WERI-Rb-1 (cell line): ENCODE data around the gene PRKCZ.

Experiments
- DNase-seq: peaks from one replicate; pipeline ENCODE4 v3.0.0-alpha.2; 2020
- H3K27ac ChIP-seq: fragments of 250-450 bp; sonication (Bioruptor Pico); 2 replicates; pipeline ENCODE4 v1.5.1; 2020; ENCODE audit warnings: mild to moderate bottlenecking, moderate library complexity
- H3K27me3 ChIP-seq: fragments of 250-450 bp; sonication (Bioruptor Pico); 2 replicates; pipeline ENCODE4 v1.5.1; 2021; ENCODE audit warnings: mild to moderate bottlenecking, low read depth, moderate library complexity; ENCODE audit not compliant: insufficient read depth, severe bottlenecking
- H3K36me3 ChIP-seq: fragments of 250-450 bp; sonication (Bioruptor Pico); 2 replicates; pipeline ENCODE4 v1.5.1; 2020; ENCODE audit warnings: mild to moderate bottlenecking, moderate library complexity
- H3K4me3 ChIP-seq: 2 replicates; pipeline ENCODE4 v1.5.1; 2011; ENCODE audit warnings: low read depth, mild to moderate bottlenecking, control low read depth, low read length
- H3K9me3 ChIP-seq: fragments of 250-450 bp; sonication (Bioruptor Pico); 2 replicates; pipeline ENCODE4 v1.5.1; 2021; ENCODE audit warnings: mild to moderate bottlenecking, moderate library complexity; ENCODE audit not compliant: severe bottlenecking
- CTCF ChIP-seq: IDR thresholded peaks from 2 replicates; pipeline ENCODE4 v1.5.1; 2011; ENCODE audit warnings: low read depth, mild to moderate bottlenecking, control low read depth, inconsistent platforms, low read length

Gene PRKCZ

GRCh38 chr1:2022063-2022770 is 28.0 kb upstream of the PRKCZ start:
- Histone ChIP-seq H3K27me3 (peaks cover 31% of the 10 kb centered on the region), H3K4me3 (no peak overlapping the region), H3K9me3 (no peaks in the 10 kb centered on the region), H3K36me3 (no peaks in the 10 kb centered on the region), H3K27ac (no peak overlapping the region)
- DNase-seq = no peak
- TF ChIP-seq CTCF = no peak

- DNase-seq = no peak
- Histone ChIP-seq H3K27me3 (peaks cover 21% of the 10 kb centered on the region), H3K4me3 (no peak overlapping the region), H3K27ac (no peak overlapping the region), H3K9me3 (no peaks in the 10 kb centered on the region), H3K36me3 (no peaks in the 10 kb centered on the region)
- TF ChIP-seq CTCF = no peak
Measured at GRCh38 chr1:2023187-2023586, 27.0 kb upstream of the PRKCZ start.

- Histone ChIP-seq H3K9me3 (no peaks in the 10 kb centered on the region), H3K36me3 (no peaks in the 10 kb centered on the region), H3K27ac (no peak overlapping the region), H3K27me3 (peaks cover 14% of the 10 kb centered on the region), H3K4me3 (no peak overlapping the region)
- TF ChIP-seq CTCF = no peak
- no peak for DNase-seq
Measured at GRCh38 chr1:2024451-2024850, 25.8 kb upstream of the PRKCZ start.

- Histone ChIP-seq H3K36me3 (no peaks in the 10 kb centered on the region), H3K4me3 (no peak overlapping the region), H3K27me3 (peaks cover 9% of the 10 kb centered on the region), H3K9me3 (no peaks in the 10 kb centered on the region), H3K27ac (no peak overlapping the region)
- no peak for DNase-seq
- TF ChIP-seq CTCF = no peak
Measured at GRCh38 chr1:2024887-2025286, 25.3 kb upstream of the PRKCZ start.

- peaks cover 3% of the 10 kb centered on the region for H3K27me3 ChIP-seq
- no peak for DNase-seq
Measured at GRCh38 chr1:2025491-2025981, 24.7 kb upstream of the PRKCZ start.

More at GRCh38 chr1:2025491-2025981, 24.7 kb upstream of the PRKCZ start:
- Histone ChIP-seq H3K9me3 (no peaks in the 10 kb centered on the region), H3K36me3 (no peaks in the 10 kb centered on the region), H3K4me3 (no peak overlapping the region), H3K27ac (no peak overlapping the region)
- no peak for TF ChIP-seq CTCF
